Activated B cell treated with CpG ODN at 0.5 μM for 24 hours (primary cell): ENCODE data around the gene SOX9. TPM values are rescaled to one million over a fixed set of nuclear protein-coding genes. Genes with fewer than 3 reads are reported as not detected.

ENCODE experiments used
- ATAC-seq: fragments of 200-7000 bp; cut with Tn5 transposase; one replicate; pipeline ENCODE4 v1.10.0; 2021; ENCODE audit warnings: low read depth, mild to moderate bottlenecking, moderate library complexity
- CTCF ChIA-PET: fragments of 350-600 bp; sonication (Branson Sonifier 250); formaldehyde crosslinking; loops from one replicate; lab custom pipeline; 2021; ENCODE audit warnings: antibody characterized with exemption; lab: Charles Lee
- POLR2A ChIA-PET: fragments of 350-600 bp; sonication (Branson Sonifier 250); formaldehyde crosslinking; loops from one replicate; lab custom pipeline; 2021; ENCODE audit warnings: antibody characterized with exemption; lab: Charles Lee
- DNase-seq: peaks from one replicate; pipeline ENCODE4 v3.0.0; 2022
- H3K27ac Mint-ChIP-seq: one replicate; pipeline ENCODE4 v1.8.0; 2020; ENCODE audit warnings: mixed read lengths
- H3K27me3 Mint-ChIP-seq: one replicate; pipeline ENCODE4 v1.8.0; 2021; ENCODE audit warnings: mixed read lengths
- H3K36me3 Mint-ChIP-seq: one replicate; pipeline ENCODE4 v1.8.0; 2021; ENCODE audit warnings: low read depth, mixed read lengths
- H3K4me1 Mint-ChIP-seq: one replicate; pipeline ENCODE4 v1.8.0; 2021; ENCODE audit warnings: mixed read lengths
- H3K4me3 Mint-ChIP-seq: one replicate; pipeline ENCODE4 v1.8.0; 2020; ENCODE audit warnings: mild to moderate bottlenecking, mixed read lengths
- H3K9me3 Mint-ChIP-seq: one replicate; pipeline ENCODE4 v1.8.0; 2020; ENCODE audit warnings: mixed read lengths
- CTCF ChIP-seq: fragments of 200-600 bp; IDR thresholded peaks from one replicate; pipeline ENCODE4 v1.8.0; 2022; ENCODE audit warnings: antibody characterized with exemption, mild to moderate bottlenecking
- intact Hi-C: fragments of 100-400 bp; cut with micrococcal nuclease; formaldehyde crosslinking; loops from one replicate; pipeline ENCODE4 v1.15.1; 2024
- total RNA-seq: library from RNA; stranded (reverse); gene quantifications from 2 replicates; pipeline ENCODE4 v1.2.3, GENCODE V29; 2022

SOX9 gene
- total RNA-seq, 1 donor from 2014 or later = 0.07 TPM

- no peak for TF ChIP-seq CTCF
- Mint-ChIP-seq H3K36me3 (no peaks in the 10 kb centered on the region), H3K27ac (no peak overlapping the region), H3K4me3 (no peak overlapping the region), H3K27me3 (no peaks in the 10 kb centered on the region), H3K9me3 (peaks cover 7% of the 10 kb centered on the region), H3K4me1 (no peaks in the 10 kb centered on the region)
- ChIA-PET CTCF (no interaction called here), POLR2A (no interaction called here)
- DNase-seq = no peak
- ATAC-seq = no peak
- intact Hi-C loops = no loop called here
Observed at GRCh38 chr17:72079700-72080099, 41.1 kb upstream of the SOX9 start.

- ATAC-seq (no peak), DNase-seq (no peak)
- CTCF ChIA-PET = no interaction called here
- Mint-ChIP-seq H3K27me3 (no peaks in the 10 kb centered on the region), H3K4me3 (no peak overlapping the region), H3K27ac (no peak overlapping the region), H3K4me1 (no peaks in the 10 kb centered on the region), H3K36me3 (no peaks in the 10 kb centered on the region), H3K9me3 (no peaks in the 10 kb centered on the region)
- no peak for TF ChIP-seq CTCF
- intact Hi-C loops = no loop called here
- POLR2A ChIA-PET = no interaction called here
Observed at GRCh38 chr17:72087876-72088275, 32.9 kb upstream of the SOX9 start.

GRCh38 chr17:72089453-72089987 lies 31.3 kb upstream of the SOX9 start:
- ChIA-PET CTCF (no interaction called here), POLR2A (no interaction called here)
- H3K9me3 Mint-ChIP-seq = no peaks in the 10 kb centered on the region
- H3K36me3 Mint-ChIP-seq = no peaks in the 10 kb centered on the region
- TF ChIP-seq CTCF = no peak
- no peak for ATAC-seq
- H3K27me3 Mint-ChIP-seq = no peaks in the 10 kb centered on the region
- no peak overlapping the region for H3K27ac Mint-ChIP-seq
- DNase-seq = no peak
- H3K4me3 Mint-ChIP-seq = no peak overlapping the region
- H3K4me1 Mint-ChIP-seq = no peaks in the 10 kb centered on the region
- intact Hi-C loops = no loop called here

GRCh38 chr17:72090108-72090507 lies 30.7 kb upstream of the SOX9 start:
- Mint-ChIP-seq H3K4me1 (no peaks in the 10 kb centered on the region), H3K4me3 (no peak overlapping the region), H3K9me3 (peaks cover 3% of the 10 kb centered on the region), H3K27ac (no peak overlapping the region), H3K36me3 (no peaks in the 10 kb centered on the region), H3K27me3 (peaks cover 2% of the 10 kb centered on the region)
- POLR2A ChIA-PET = no interaction called here
- ATAC-seq (no peak), DNase-seq (no peak)
- intact Hi-C loops = no loop called here
- CTCF ChIA-PET = no interaction called here
- no peak for TF ChIP-seq CTCF

- no peak for TF ChIP-seq CTCF
- H3K27me3 Mint-ChIP-seq = peaks cover 2% of the 10 kb centered on the region
- ChIA-PET CTCF (no interaction called here), POLR2A (no interaction called here)
- peaks cover 3% of the 10 kb centered on the region for H3K9me3 Mint-ChIP-seq
- no peaks in the 10 kb centered on the region for H3K36me3 Mint-ChIP-seq
- H3K4me1 Mint-ChIP-seq = no peaks in the 10 kb centered on the region
- DNase-seq = no peak
- H3K27ac Mint-ChIP-seq = no peak overlapping the region
- intact Hi-C loops = no loop called here
- no peak overlapping the region for H3K4me3 Mint-ChIP-seq
- no peak for ATAC-seq
Observed at GRCh38 chr17:72092710-72093322, 28.0 kb upstream of the SOX9 start.
